A673 (cell line): Measurements from ENCODE around the gene ZKSCAN3. TPM values are rescaled to one million over a fixed set of nuclear protein-coding genes. Genes with fewer than 3 reads are reported as not detected.

Source experiments
- BruUV-seq: library from RNA; stranded (reverse); fragments of 400-500 nt; replicated peaks from 2 replicates; lab custom pipeline; 2021; lab: Mats Ljungman, UMichigan
- CTCF ChIA-PET: fragments of 300-600 bp; sonication (Branson Sonifier 250); formaldehyde crosslinking; loops from one replicate; lab custom pipeline; 2022; ENCODE audit warnings: antibody characterized with exemption; lab: Charles Lee
- POLR2A ChIA-PET: fragments of 300-600 bp; sonication (Branson Sonifier 250); formaldehyde crosslinking; loops from one replicate; lab custom pipeline; 2022; ENCODE audit warnings: antibody characterized with exemption; ENCODE audit not compliant: low non-redundant PET; lab: Charles Lee
- DNase-seq: peaks from one replicate; pipeline ENCODE4 v3.0.0-alpha.2; 2015; ENCODE audit warnings: low spot score
- H3K27ac ChIP-seq: fragments of 200-600 bp; sonication (generic); 2 replicates; pipeline ENCODE4 v1.5.1; 2016; ENCODE audit warnings: mixed run types, low read depth, mild to moderate bottlenecking, mixed read lengths, antibody characterized with exemption, low read length; ENCODE audit not compliant: poor library complexity, severe bottlenecking
- H3K27me3 ChIP-seq: fragments of 200-600 bp; sonication (generic); replicated peaks from 2 replicates; pipeline ENCODE4 v1.6.1; 2017; ENCODE audit warnings: mixed run types, low read depth, mild to moderate bottlenecking, mixed read lengths, antibody characterized with exemption, low read length; ENCODE audit not compliant: insufficient read depth, poor library complexity
- H3K36me3 ChIP-seq: fragments of 200-600 bp; sonication (generic); 2 replicates; pipeline ENCODE4 v1.6.1; 2016; ENCODE audit warnings: mixed run types, mild to moderate bottlenecking, mixed read lengths, antibody characterized with exemption, low read length; ENCODE audit not compliant: insufficient read depth, poor library complexity, severe bottlenecking
- H3K4me1 ChIP-seq: fragments of 200-600 bp; sonication (generic); 2 replicates; pipeline ENCODE4 v1.6.1; 2017; ENCODE audit warnings: mixed run types, mild to moderate bottlenecking, mixed read lengths, antibody characterized with exemption, low read length; ENCODE audit not compliant: insufficient read depth, poor library complexity, severe bottlenecking
- H3K4me3 ChIP-seq: fragments of 200-600 bp; sonication (generic); 2 replicates; pipeline ENCODE4 v1.5.1; 2016; ENCODE audit warnings: low read depth, mixed run types, mild to moderate bottlenecking, mixed read lengths, low read length; ENCODE audit not compliant: poor library complexity, severe bottlenecking
- H3K9me3 ChIP-seq: fragments of 200-600 bp; sonication (generic); 2 replicates; pipeline ENCODE4 v1.6.1; 2016; ENCODE audit warnings: mixed run types, low read depth, mild to moderate bottlenecking, mixed read lengths, antibody characterized with exemption, low read length; ENCODE audit not compliant: poor library complexity, severe bottlenecking
- EZH2 ChIP-seq: fragments of 200-600 bp; sonication (generic); IDR thresholded peaks from 2 replicates; pipeline ENCODE4 v1.6.1; 2017; ENCODE audit warnings: borderline replicate concordance, low read depth, mild to moderate bottlenecking, mixed read lengths, antibody characterized with exemption, low read length; ENCODE audit not compliant: poor library complexity, severe bottlenecking
- intact Hi-C: fragments of 100-400 bp; cut with micrococcal nuclease; formaldehyde crosslinking; loops from one replicate; pipeline ENCODE4 v1.10.0; 2022; ENCODE audit not compliant: unreplicated experiment
- total RNA-seq: library from RNA; stranded (reverse); gene quantifications from 2 replicates; pipeline ENCODE4 v1.2.3, GENCODE V29; 2021
- TF ChIP-seq, protein P1 (sequence below): fragments of 300-800, 200-600 bp; sonication (generic); conservative IDR thresholded peaks from 2 replicates; pipeline ENCODE4 v1.5.1; 2017; ENCODE audit warnings: low read depth, mild to moderate bottlenecking, antibody characterized with exemption, low read length, moderate library complexity, mixed read lengths

The ZKSCAN3 gene
- total RNA-seq, 1 experiment from 2014 or later: 8.7 TPM

DNA sequence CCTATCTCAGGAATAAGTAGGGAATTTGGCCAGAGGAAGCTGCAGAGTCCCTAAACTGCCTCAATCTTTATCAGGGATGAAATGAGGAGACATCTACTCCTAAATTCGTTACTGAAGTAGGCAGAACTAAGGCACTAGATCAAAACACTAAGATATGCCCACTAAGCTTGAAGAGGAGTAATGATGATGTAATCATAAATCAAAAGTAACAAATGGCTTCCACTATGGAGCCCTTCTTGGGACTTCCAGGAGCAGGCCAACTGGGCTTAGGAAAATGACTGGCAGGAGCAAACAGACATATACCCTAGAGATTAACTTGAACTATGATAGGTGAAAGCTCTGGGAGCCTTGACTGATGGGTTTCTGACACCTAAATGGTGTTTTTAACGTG is 34.4 kb downstream of the ZKSCAN3 start:
- Histone ChIP-seq H3K4me1 (no peaks in the 10 kb centered on the region), H3K36me3 (peaks cover 33% of the 10 kb centered on the region), H3K9me3 (no peaks in the 10 kb centered on the region), H3K27me3 (no peaks in the 10 kb centered on the region), H3K27ac (no peak overlapping the region), H3K4me3 (no peak overlapping the region)
- no TSS peak for BruUV-seq
- intact Hi-C loops: no loop called here
- no peak for DNase-seq
- CTCF ChIA-PET: no interaction called here
- TF ChIP-seq, protein P1, sequence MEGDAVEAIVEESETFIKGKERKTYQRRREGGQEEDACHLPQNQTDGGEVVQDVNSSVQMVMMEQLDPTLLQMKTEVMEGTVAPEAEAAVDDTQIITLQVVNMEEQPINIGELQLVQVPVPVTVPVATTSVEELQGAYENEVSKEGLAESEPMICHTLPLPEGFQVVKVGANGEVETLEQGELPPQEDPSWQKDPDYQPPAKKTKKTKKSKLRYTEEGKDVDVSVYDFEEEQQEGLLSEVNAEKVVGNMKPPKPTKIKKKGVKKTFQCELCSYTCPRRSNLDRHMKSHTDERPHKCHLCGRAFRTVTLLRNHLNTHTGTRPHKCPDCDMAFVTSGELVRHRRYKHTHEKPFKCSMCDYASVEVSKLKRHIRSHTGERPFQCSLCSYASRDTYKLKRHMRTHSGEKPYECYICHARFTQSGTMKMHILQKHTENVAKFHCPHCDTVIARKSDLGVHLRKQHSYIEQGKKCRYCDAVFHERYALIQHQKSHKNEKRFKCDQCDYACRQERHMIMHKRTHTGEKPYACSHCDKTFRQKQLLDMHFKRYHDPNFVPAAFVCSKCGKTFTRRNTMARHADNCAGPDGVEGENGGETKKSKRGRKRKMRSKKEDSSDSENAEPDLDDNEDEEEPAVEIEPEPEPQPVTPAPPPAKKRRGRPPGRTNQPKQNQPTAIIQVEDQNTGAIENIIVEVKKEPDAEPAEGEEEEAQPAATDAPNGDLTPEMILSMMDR: no peak
- TF ChIP-seq EZH2: no peak
- POLR2A ChIA-PET: no interaction called here

DNA sequence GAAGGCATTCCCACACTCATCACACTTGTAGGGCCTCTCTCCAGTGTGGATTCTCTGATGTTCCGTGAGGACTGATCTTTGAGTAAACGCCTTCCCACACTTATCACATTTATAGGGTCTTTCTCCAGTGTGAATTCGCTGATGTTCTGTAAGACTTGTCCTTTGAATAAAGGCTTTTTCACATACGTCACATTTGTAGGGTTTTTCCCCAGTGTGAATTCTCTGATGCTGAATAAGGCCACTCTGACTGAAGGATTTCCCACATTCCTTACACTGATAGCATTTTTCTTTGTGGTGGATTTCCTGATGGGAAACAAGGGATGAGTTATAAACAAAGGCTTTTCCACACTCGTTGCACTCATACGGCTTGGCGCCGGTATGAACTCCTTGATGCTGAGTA is 40.9 kb downstream of the ZKSCAN3 start:
- TSS peak; percentile 3 for BruUV-seq
- CTCF ChIA-PET: no interaction called here
- Histone ChIP-seq H3K27me3 (no peaks in the 10 kb centered on the region), H3K4me1 (no peaks in the 10 kb centered on the region), H3K27ac (no peak overlapping the region), H3K36me3 (peaks cover 60% of the 10 kb centered on the region), H3K9me3 (no peaks in the 10 kb centered on the region), H3K4me3 (no peak overlapping the region)
- intact Hi-C loops: loop anchor here (5.0 kb wide), 1 partner anchor 292 kb away; no protein-coding TSS in a partner anchor
- no peak for DNase-seq
- POLR2A ChIA-PET: no interaction called here
- TF ChIP-seq, protein P1: no peak
- no peak for TF ChIP-seq EZH2

DNA sequence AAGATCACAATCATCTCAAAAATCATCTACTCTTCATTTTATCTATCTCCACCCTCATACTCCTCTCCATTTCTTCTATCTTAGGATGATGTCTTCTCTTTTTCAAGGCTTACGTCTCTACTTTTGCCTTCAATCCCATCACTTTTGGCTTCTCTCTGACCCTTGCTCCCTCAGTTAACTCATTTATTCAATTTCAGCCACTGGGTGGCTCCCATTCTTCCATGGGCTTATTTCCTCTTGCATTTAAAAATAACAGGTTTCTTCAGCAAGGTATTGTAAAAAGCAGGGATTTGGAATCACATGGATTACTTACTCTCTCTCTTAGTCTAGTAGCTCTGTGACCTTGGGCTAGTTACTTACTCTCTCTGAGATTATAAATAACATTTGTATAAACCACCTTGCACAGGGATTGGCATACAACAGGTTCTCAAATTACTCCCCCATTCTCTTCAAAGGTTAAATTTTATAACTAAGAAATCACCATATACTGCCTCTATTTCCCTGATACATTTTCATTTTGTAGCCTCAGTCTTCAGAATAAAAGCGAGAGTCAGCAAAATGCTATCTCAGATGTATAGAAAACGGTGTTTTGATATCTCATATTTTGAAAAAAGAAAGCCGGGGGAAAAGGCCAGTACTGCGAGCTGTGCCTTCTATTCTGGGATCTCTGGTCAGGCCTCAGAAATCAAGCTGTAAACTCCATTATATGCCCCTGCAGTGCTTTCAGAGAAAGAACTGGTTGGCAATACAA is 44.3 kb downstream of the ZKSCAN3 start:
- Histone ChIP-seq H3K27ac (no peak overlapping the region), H3K36me3 (peaks cover 66% of the 10 kb centered on the region), H3K27me3 (no peaks in the 10 kb centered on the region), H3K4me1 (peaks cover 12% of the 10 kb centered on the region), H3K4me3 (no peak overlapping the region), H3K9me3 (no peaks in the 10 kb centered on the region)
- ChIA-PET POLR2A (interaction anchor here (0.7 kb wide), 1 partner anchor 26 kb away, joined by 3 read pairs; no protein-coding TSS in a partner anchor), CTCF (no interaction called here)
- no peak for TF ChIP-seq EZH2
- TF ChIP-seq, protein P1: peak; percentile 53
- intact Hi-C loops: loop anchor here (5.0 kb wide), 1 partner anchor 288 kb away; no protein-coding TSS in a partner anchor
- BruUV-seq: no TSS peak
- DNase-seq: peak; percentile 39
